ENCODE results near the gene KLHDC3. TPM values are rescaled to one million over a fixed set of nuclear protein-coding genes. Genes with fewer than 3 reads are reported as not detected.

The KLHDC3 gene
- polyA plus RNA-seq, 1 experiment = 41.3 TPM

DNA sequence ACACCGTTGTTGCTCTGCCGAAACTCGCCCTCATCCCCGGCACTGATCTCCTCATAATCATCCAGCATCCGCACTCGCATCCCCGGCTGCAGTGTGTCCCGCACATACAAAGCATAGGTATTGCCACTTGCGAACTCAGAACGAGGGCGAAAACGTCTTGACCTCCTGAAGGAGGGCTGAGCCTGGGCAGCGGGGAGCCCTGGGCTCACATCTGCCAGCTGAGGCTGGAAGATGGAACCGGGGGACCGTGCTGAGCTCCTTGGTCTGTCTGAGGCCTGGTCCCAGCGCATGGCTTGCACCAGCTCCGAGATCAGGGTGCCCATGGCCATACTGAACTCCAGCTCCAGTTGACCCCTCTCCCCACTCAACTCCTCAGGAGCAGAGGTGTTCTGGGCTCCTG is 36.9 kb downstream of the KLHDC3 start:
- CTCF ChIA-PET = interaction anchor here (2.6 kb wide), 1 partner anchor 93 kb away, joined by 10 read pairs; no protein-coding TSS in a partner anchor
- H3K4me3 ChIP-seq (ENCODE audit: low read depth, low read length) = peak overlapping the region; percentile 22; the same call in 1 of the 2 replicates
- DNase-seq (ENCODE audit: low read depth, low spot score) = no peak
- H3K27ac ChIP-seq (ENCODE audit: low read depth, low read length) = no peak overlapping the region
- H3K9me3 ChIP-seq (ENCODE audit: control insufficient read depth, insufficient read depth, low read length) = peaks cover 4% of the 10 kb centered on the region; the same call in 1 of the 2 replicates
- POLR2A ChIA-PET = interaction anchor here (0.5 kb wide), 1 partner anchor 28 kb away, joined by 6 read pairs; no protein-coding TSS in a partner anchor
- TF ChIP-seq CTCF (IDR thresholded peaks at IDR 0.05; ENCODE audit: low read depth, low read length) = no peak
- no peaks in the 10 kb centered on the region for H3K27me3 ChIP-seq (ENCODE audit: control insufficient read depth, insufficient read depth, low read length)

DNA sequence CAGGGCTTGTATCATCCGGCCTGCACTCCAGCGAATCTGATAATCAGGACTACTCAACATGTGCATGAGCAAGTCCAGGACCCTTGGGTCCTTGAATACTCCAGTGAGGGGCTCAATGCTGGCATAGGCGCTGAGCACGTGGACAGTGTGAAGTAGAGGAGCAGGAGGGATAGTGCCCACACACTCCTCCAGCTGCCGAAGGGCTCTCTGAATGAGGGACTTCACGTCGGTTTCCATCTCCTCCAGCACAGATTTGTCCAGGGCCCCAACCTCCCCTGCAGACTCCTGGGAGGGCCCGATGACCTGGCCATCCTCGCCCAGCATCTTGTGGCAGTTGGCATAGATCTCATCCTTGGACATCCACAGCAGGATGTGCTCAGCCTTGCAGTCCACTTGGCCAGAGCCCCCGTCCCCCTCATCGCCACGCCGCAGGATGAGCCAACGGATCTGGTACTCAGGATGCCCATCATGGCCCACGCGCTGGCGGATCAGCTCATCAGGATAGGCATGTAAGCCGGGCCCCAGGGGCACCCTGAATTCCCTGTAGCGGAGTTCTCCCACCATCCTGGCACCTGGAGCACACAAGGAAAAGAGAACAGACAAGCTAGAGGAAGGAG is 38.3 kb downstream of the KLHDC3 start:
- peaks cover 4% of the 10 kb centered on the region; the same call in 1 of the 2 replicates for H3K9me3 ChIP-seq (ENCODE audit: control insufficient read depth, insufficient read depth, low read length)
- H3K27me3 ChIP-seq (ENCODE audit: control insufficient read depth, insufficient read depth, low read length) = no peaks in the 10 kb centered on the region
- H3K4me3 ChIP-seq (ENCODE audit: low read depth, low read length) = peak overlapping the region; percentile 89
- CTCF ChIA-PET = no interaction called here
- no peak for TF ChIP-seq CTCF (IDR thresholded peaks at IDR 0.05; ENCODE audit: low read depth, low read length)
- POLR2A ChIA-PET = interaction anchor here (2.6 kb wide), 1 partner anchor 38 kb away, joined by 25 read pairs; the partner anchor contains the start of genes KLHDC3 and MEA1
- peak overlapping the region; percentile 93 for H3K27ac ChIP-seq (ENCODE audit: low read depth, low read length)
- no peak for DNase-seq (ENCODE audit: low read depth, low spot score)

DNA sequence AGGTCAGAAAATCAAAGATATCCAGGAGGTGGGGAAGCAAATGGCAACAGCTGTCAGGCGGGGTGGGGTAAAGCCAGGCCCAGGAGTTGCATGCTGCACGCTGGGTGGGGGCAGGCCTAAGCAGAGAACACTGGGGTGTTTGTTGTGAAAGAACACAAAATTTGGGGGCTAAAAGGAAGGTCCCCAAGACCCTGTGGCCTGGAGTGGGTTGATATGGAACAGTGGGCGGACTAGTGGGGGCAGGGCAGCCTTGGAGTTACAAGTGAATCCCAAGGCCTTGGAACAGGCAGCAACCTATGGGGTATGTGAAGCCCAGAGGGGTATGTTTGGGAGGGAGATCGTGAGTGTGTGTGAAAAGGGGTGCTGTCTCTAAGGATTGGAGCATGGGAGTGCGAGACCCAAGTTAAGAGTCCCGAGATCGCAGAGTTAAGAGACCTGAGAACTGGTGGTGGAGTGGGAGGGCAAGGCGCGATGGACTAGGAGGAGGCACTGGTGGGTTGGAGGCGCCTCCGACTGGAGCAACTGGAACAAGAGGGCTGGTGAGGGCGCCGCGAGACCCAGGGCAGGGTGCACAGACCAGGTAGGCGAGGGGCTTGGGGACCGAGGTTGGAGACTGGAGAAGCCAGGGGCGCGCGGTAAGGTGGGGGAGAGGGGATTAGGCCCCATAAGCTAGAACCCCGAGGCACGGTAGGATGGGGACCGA is 38.9 kb downstream of the KLHDC3 start:
- H3K9me3 ChIP-seq (ENCODE audit: control insufficient read depth, insufficient read depth, low read length) = peaks cover 4% of the 10 kb centered on the region; the same call in 1 of the 2 replicates
- no peak for TF ChIP-seq CTCF (IDR thresholded peaks at IDR 0.05; ENCODE audit: low read depth, low read length)
- no peaks in the 10 kb centered on the region for H3K27me3 ChIP-seq (ENCODE audit: control insufficient read depth, insufficient read depth, low read length)
- H3K27ac ChIP-seq (ENCODE audit: low read depth, low read length) = peak overlapping the region; percentile 93
- ChIA-PET POLR2A (interaction anchor here (1.0 to 2.6 kb wide), 6 partner anchors 10 to 129 kb away, joined by 3 to 25 read pairs (median 4); partner anchors contain the start of genes CUL9, KLHDC3 and MEA1), CTCF (interaction anchor here (0.6 kb wide), 1 partner anchor 95 kb away, joined by 5 read pairs; no protein-coding TSS in a partner anchor)
- DNase-seq (ENCODE audit: low read depth, low spot score) = no peak
- peak overlapping the region; percentile 89 for H3K4me3 ChIP-seq (ENCODE audit: low read depth, low read length)

- no peak for TF ChIP-seq CTCF (IDR thresholded peaks at IDR 0.05; ENCODE audit: low read depth, low read length)
- Histone ChIP-seq H3K4me3 (ENCODE audit: low read depth, low read length) (peak within 1 kb of the TSS; percentile 89), H3K9me3 (ENCODE audit: control insufficient read depth, insufficient read depth, low read length) (peaks cover 4% of the 10 kb centered on the region; the same call in 1 of the 2 replicates), H3K27me3 (ENCODE audit: control insufficient read depth, insufficient read depth, low read length) (no peaks in the 10 kb centered on the region), H3K27ac (ENCODE audit: low read depth, low read length) (peak within 1 kb of the TSS; percentile 93)
- peak; percentile 85 for DNase-seq (ENCODE audit: low read depth, low spot score)
- ChIA-PET POLR2A (interaction anchor here (0.6 to 2.6 kb wide), 19 partner anchors 10 to 629 kb away, joined by 3 to 25 read pairs (median 4); partner anchors contain the start of genes CNPY3, CUL9, KLHDC3 and MEA1), CTCF (interaction anchor here (0.6 to 2.3 kb wide), 3 partner anchors 90 to 96 kb away, joined by 5 to 6 read pairs (median 6); no protein-coding TSS in a partner anchor)
Observed at GRCh38 chr6:43053545-43054205, 39.6 kb downstream of the KLHDC3 start, which contains the start of gene CUL7. CUL7 (minus strand) TSS chr6:43053851; CDS start chr6:43052788, 1,063 bp downstream.

Measured in AG04450 (cell line).